ENCODE data around the gene ADAMTS14. TPM values are rescaled to one million over a fixed set of nuclear protein-coding genes. Genes with fewer than 3 reads are reported as not detected.

Gene ADAMTS14
- total RNA-seq, 1 experiment from 2014 or later = 1.6 TPM

DNA sequence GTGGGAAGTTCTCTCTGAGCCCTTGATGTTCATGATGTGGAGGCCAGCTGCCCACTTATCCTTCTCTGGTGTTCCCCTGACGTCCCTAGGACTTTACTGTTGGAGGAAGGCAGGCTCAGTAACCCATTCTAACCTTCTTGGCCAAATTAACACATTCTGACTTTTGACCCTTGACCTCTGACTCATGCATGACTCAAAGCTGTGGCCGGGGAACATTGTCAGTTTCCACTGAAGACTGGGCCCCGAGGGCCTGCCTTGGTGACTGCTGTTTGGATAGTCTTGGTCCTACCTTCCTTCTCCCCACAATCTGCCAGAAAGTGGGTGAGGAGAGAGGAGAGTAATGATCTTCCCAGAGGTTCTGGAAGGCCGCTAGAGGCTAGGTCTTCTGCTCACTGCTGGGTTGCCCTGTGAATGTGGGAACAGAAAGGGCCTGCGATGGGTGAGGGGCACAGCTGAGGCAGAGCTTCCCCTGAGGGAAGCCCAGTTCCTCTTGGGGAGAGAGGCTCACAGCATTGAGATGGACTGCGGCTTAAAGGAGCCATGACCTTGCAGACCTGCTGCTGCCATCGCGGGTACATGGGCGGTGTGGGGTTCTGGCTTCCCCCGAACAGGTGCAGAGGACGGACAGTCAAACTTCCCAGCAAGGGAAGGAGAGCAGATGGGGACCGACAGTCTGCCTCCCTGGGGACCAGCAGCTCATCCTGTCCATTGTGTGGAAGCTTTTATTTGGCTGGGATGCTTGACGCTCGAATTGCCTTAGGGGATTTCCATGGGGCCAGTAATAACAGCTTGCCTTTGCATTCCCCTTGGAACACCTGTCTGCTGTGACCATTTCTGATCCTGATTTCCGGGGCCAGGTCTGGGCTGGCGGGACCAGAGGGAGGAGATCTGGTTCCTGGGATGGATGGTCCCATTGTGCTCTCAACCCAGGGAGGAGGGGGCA, 43.8 kb downstream of the ADAMTS14 start:
- no peak overlapping the region for H4K91ac ChIP-seq (ENCODE audit: insufficient read length, low read depth, low read length)
- H4K20me1 ChIP-seq (ENCODE audit: control insufficient read depth, insufficient read depth, insufficient read length) = no peaks in the 10 kb centered on the region
- H3K36me3 Mint-ChIP-seq (ENCODE audit: insufficient read depth in 1 of 3, low read depth in 3 of 3) = no peaks in the 10 kb centered on the region
- H3K27ac Mint-ChIP-seq = peak overlapping the region in 1 of 3 experiments; percentile 78; a peak in 2 of 7 replicates
- no peaks in the 10 kb centered on the region for H3K9me3 ChIP-seq (ENCODE audit: control insufficient read depth, low read depth, low read length)
- no CpG with 5 or more reads among the region's 16 CpGs for WGBS (ENCODE audit: extremely low coverage, insufficient read length, low lambda C conversion rate)
- no peak overlapping the region for H2BK15ac ChIP-seq (ENCODE audit: low read depth, low read length)
- no peaks in the 10 kb centered on the region for H3K9me3 Mint-ChIP-seq
- no peak overlapping the region for H3K18ac ChIP-seq (ENCODE audit: insufficient read length, low read depth, low read length)
- no peaks in the 10 kb centered on the region for H3K4me1 ChIP-seq (ENCODE audit: insufficient read depth, low read length)
- no peak overlapping the region for H3K4me3 Mint-ChIP-seq
- no peak overlapping the region for H4K8ac ChIP-seq (replicated peaks; ENCODE audit: insufficient read length, low read depth, low read length)
- H3K4me2 ChIP-seq (ENCODE audit: insufficient read depth, insufficient read length, low read length) = no peak overlapping the region
- no peaks in the 10 kb centered on the region for H3K27me3 ChIP-seq (ENCODE audit: insufficient read depth, low read length)
- no peak overlapping the region for H3K9ac ChIP-seq (ENCODE audit: extremely low read depth, insufficient read length, low read length)
- no peak overlapping the region for H2BK20ac ChIP-seq (ENCODE audit: low read depth, low read length, poor library complexity, severe bottlenecking)
- H2BK12ac ChIP-seq (ENCODE audit: insufficient read length, low read depth, low read length) = no peak overlapping the region
- peak; percentile 43 for DNase-seq
- no peak overlapping the region for H2BK120ac ChIP-seq (ENCODE audit: low read depth, low read length, poor library complexity, severe bottlenecking)
- H2AK5ac ChIP-seq (ENCODE audit: insufficient read length, low read length) = no peak overlapping the region
- H3T11ph ChIP-seq (ENCODE audit: low read length) = no peak overlapping the region
- H3K4ac ChIP-seq (ENCODE audit: low read depth, low read length) = no peak overlapping the region
- peak overlapping the region; percentile 6; the same call in 1 of the 2 replicates for H3K14ac ChIP-seq (ENCODE audit: insufficient read depth, low read length)
- H3K79me1 ChIP-seq (ENCODE audit: insufficient read depth, low read depth, low read length, poor library complexity, severe bottlenecking) = no peaks in the 10 kb centered on the region
- no peak overlapping the region for H4K5ac ChIP-seq (ENCODE audit: insufficient read length, low read depth, low read length)
- H3K4me1 Mint-ChIP-seq = peaks cover 18 to 19% of the 10 kb centered on the region in 2 experiments
- no peaks in the 10 kb centered on the region for H3K23me2 ChIP-seq (ENCODE audit: insufficient read length, low read depth, low read length, poor library complexity, severe bottlenecking)
- no peaks in the 10 kb centered on the region for H3K79me2 ChIP-seq (ENCODE audit: insufficient read depth, low read length)
- TF ChIP-seq, protein P1, sequence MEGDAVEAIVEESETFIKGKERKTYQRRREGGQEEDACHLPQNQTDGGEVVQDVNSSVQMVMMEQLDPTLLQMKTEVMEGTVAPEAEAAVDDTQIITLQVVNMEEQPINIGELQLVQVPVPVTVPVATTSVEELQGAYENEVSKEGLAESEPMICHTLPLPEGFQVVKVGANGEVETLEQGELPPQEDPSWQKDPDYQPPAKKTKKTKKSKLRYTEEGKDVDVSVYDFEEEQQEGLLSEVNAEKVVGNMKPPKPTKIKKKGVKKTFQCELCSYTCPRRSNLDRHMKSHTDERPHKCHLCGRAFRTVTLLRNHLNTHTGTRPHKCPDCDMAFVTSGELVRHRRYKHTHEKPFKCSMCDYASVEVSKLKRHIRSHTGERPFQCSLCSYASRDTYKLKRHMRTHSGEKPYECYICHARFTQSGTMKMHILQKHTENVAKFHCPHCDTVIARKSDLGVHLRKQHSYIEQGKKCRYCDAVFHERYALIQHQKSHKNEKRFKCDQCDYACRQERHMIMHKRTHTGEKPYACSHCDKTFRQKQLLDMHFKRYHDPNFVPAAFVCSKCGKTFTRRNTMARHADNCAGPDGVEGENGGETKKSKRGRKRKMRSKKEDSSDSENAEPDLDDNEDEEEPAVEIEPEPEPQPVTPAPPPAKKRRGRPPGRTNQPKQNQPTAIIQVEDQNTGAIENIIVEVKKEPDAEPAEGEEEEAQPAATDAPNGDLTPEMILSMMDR (conservative IDR thresholded peaks at IDR 0.05) = no peak
- H3K27ac ChIP-seq (ENCODE audit: insufficient read length, low read depth, low read length) = no peak overlapping the region
- no peak overlapping the region for H3K23ac ChIP-seq (ENCODE audit: insufficient read length, low read depth, low read length)
- H3K56ac ChIP-seq (ENCODE audit: insufficient read length, low read depth, low read length) = no peak overlapping the region
- H2AFZ ChIP-seq (ENCODE audit: low read length) = no peak overlapping the region
- H2BK5ac ChIP-seq (ENCODE audit: insufficient read length, low read length) = no peak overlapping the region
- no peaks in the 10 kb centered on the region; the same call in 1 of the 2 replicates for H3K27me3 Mint-ChIP-seq (ENCODE audit: low read depth)
